GM19328 (cell line): ENCODE results near the gene SLC35E1.
"Not testable (repeated sequence)": the region's sequence is repeated elsewhere in the genome, so short reads cannot be mapped to it uniquely, and the experiment has no call there.

ENCODE experiments used
- ATAC-seq: cut with Tn5 transposase; IDR thresholded peaks from one replicate; pipeline ENCODE4 v1.9.1; 2021; ENCODE audit warnings: mild to moderate bottlenecking, moderate library complexity; ENCODE audit not compliant: unreplicated experiment

SLC35E1 gene

GRCh38 chr19:16525751-16526481 is 46.3 kb downstream of the SLC35E1 start:
- ATAC-seq: no peak

- ATAC-seq: no peak
Observed at GRCh38 chr19:16524991-16525734, 47.1 kb downstream of the SLC35E1 start.

GRCh38 chr19:16522559-16523377 is 49.4 kb downstream of the SLC35E1 start:
- ATAC-seq: no peak

GRCh38 chr19:16521715-16522289 is 50.4 kb downstream of the SLC35E1 start:
- ATAC-seq: no peak

GRCh38 chr19:16520986-16521624 is 51.1 kb downstream of the SLC35E1 start:
- no peak for ATAC-seq

GRCh38 chr19:16520074-16520973 is 51.9 kb downstream of the SLC35E1 start:
- ATAC-seq: no peak

GRCh38 chr19:16519230-16519687 is 53.0 kb downstream of the SLC35E1 start:
- no peak for ATAC-seq

GRCh38 chr19:16518483-16519229 is 53.6 kb downstream of the SLC35E1 start:
- ATAC-seq: no peak

- ATAC-seq: no peak
Observed at GRCh38 chr19:16518061-16518460, 54.2 kb downstream of the SLC35E1 start.

GRCh38 chr19:16516923-16517610 is 55.1 kb downstream of the SLC35E1 start:
- ATAC-seq: no peak

GRCh38 chr19:16516381-16516780 is 55.8 kb downstream of the SLC35E1 start:
- ATAC-seq: no peak

- ATAC-seq: no peak
Observed at GRCh38 chr19:16514383-16515019, 57.7 kb downstream of the SLC35E1 start.

GRCh38 chr19:16512611-16513010 is 59.6 kb downstream of the SLC35E1 start:
- not testable (repeated sequence) for ATAC-seq

- no peak for ATAC-seq
Observed at GRCh38 chr19:16509141-16510061, 62.8 kb downstream of the SLC35E1 start.

- no peak for ATAC-seq
Observed at GRCh38 chr19:16508546-16508945, 63.7 kb downstream of the SLC35E1 start.

GRCh38 chr19:16506961-16507360 is 65.3 kb downstream of the SLC35E1 start:
- no peak for ATAC-seq

- not testable (repeated sequence) for ATAC-seq
Observed at GRCh38 chr19:16506161-16506560, 66.1 kb downstream of the SLC35E1 start.
